Measurements from ENCODE around the gene SORCS2. TPM values are rescaled to one million over a fixed set of nuclear protein-coding genes. Genes with fewer than 3 reads are reported as not detected.

The SORCS2 gene
- polyA plus RNA-seq, 1 donor from 2014 or later, result 1.0 TPM

- TF ChIP-seq TAF1 (IDR thresholded peaks at IDR 0.05; ENCODE audit: low read depth) (no peak), EP300 (conservative IDR thresholded peaks at IDR 0.05; ENCODE audit: poor library complexity, severe bottlenecking) (no peak), EZH2 (IDR thresholded peaks at IDR 0.05; ENCODE audit: borderline replicate concordance, insufficient read depth, low read length, poor library complexity, severe bottlenecking) (no peak), REST (IDR thresholded peaks at IDR 0.05; ENCODE audit: borderline replicate concordance) (no peak), RAD21 (conservative IDR thresholded peaks at IDR 0.05) (no peak), MXI1 (conservative IDR thresholded peaks at IDR 0.05; ENCODE audit: poor library complexity, severe bottlenecking) (no peak), CTCF (IDR thresholded peaks at IDR 0.05; ENCODE audit: poor library complexity, severe bottlenecking) (no peak), SMC3 (conservative IDR thresholded peaks at IDR 0.05; ENCODE audit: poor library complexity) (no peak), POLR2AphosphoS5 (IDR thresholded peaks at IDR 0.05) (no peak)
Measured at GRCh38 chr4:7183780-7184460, 8.4 kb upstream of the SORCS2 start.

GRCh38 chr4:7185487-7186030, 6.8 kb upstream of the SORCS2 start:
- Histone ChIP-seq H3K79me2 (replicated peaks; ENCODE audit: insufficient read depth, low read length) (no peaks in the 10 kb centered on the region), H3F3A (ENCODE audit: insufficient read depth, low read length, poor library complexity, severe bottlenecking) (no peaks in the 10 kb centered on the region)

More at GRCh38 chr4:7183780-7184460, 8.4 kb upstream of the SORCS2 start:
- Histone ChIP-seq H3K27ac (ENCODE audit: low read length) (no peak overlapping the region), H3K9ac (ENCODE audit: low read length) (no peak overlapping the region), H3K9me2 (ENCODE audit: insufficient read depth, low read length) (no peaks in the 10 kb centered on the region), H3K9me3 (ENCODE audit: low read length) (no peaks in the 10 kb centered on the region), H3K27me3 (ENCODE audit: insufficient read depth, low read depth, low read length) (no peaks in the 10 kb centered on the region), H4K20me1 (ENCODE audit: insufficient read depth) (no peaks in the 10 kb centered on the region), H3K36me3 (ENCODE audit: insufficient read depth, low read length) (no peaks in the 10 kb centered on the region), H3K4me3 (ENCODE audit: low read length) (no peak overlapping the region), H3K79me2 (replicated peaks; ENCODE audit: insufficient read depth, low read length) (no peaks in the 10 kb centered on the region), H3K4me2 (ENCODE audit: low read length) (no peak overlapping the region), H3F3A (ENCODE audit: insufficient read depth, low read length, poor library complexity, severe bottlenecking) (no peaks in the 10 kb centered on the region), H2AFZ (ENCODE audit: low read depth, low read length) (no peak overlapping the region)

More at GRCh38 chr4:7185487-7186030, 6.8 kb upstream of the SORCS2 start:
- H3K27me3 ChIP-seq (ENCODE audit: insufficient read depth, low read depth, low read length), result peaks cover 6% of the 10 kb centered on the region
- H4K20me1 ChIP-seq (ENCODE audit: insufficient read depth), result no peaks in the 10 kb centered on the region
- TF ChIP-seq EZH2 (IDR thresholded peaks at IDR 0.05; ENCODE audit: borderline replicate concordance, insufficient read depth, low read length, poor library complexity, severe bottlenecking) (no peak), RAD21 (conservative IDR thresholded peaks at IDR 0.05) (no peak), REST (IDR thresholded peaks at IDR 0.05; ENCODE audit: borderline replicate concordance) (no peak), MXI1 (conservative IDR thresholded peaks at IDR 0.05; ENCODE audit: poor library complexity, severe bottlenecking) (no peak), CTCF (IDR thresholded peaks at IDR 0.05; ENCODE audit: poor library complexity, severe bottlenecking) (no peak), EP300 (conservative IDR thresholded peaks at IDR 0.05; ENCODE audit: poor library complexity, severe bottlenecking) (no peak), SMC3 (conservative IDR thresholded peaks at IDR 0.05; ENCODE audit: poor library complexity) (no peak), POLR2AphosphoS5 (IDR thresholded peaks at IDR 0.05) (no peak), TAF1 (IDR thresholded peaks at IDR 0.05; ENCODE audit: low read depth) (no peak)
- no peak overlapping the region for H3K4me2 ChIP-seq (ENCODE audit: low read length)
- H2AFZ ChIP-seq (ENCODE audit: low read depth, low read length), result no peak overlapping the region
- H3K27ac ChIP-seq (ENCODE audit: low read length), result no peak overlapping the region
- no peaks in the 10 kb centered on the region for H3K9me3 ChIP-seq (ENCODE audit: low read length)
- no peak overlapping the region for H3K9ac ChIP-seq (ENCODE audit: low read length)
- no peaks in the 10 kb centered on the region for H3K36me3 ChIP-seq (ENCODE audit: insufficient read depth, low read length)
- no peaks in the 10 kb centered on the region for H3K9me2 ChIP-seq (ENCODE audit: insufficient read depth, low read length)
- H3K4me3 ChIP-seq (ENCODE audit: low read length), result no peak overlapping the region

All from neural cell (in vitro differentiated cells).